HUES64 (cell line): ENCODE measurements around the gene TRIM66.

ENCODE experiments used
- H3K27ac ChIP-seq: 2 replicates; pipeline ENCODE4 v1.7.0; 2013; ENCODE audit warnings: low read depth, low read length, inconsistent platforms
- H3K27me3 ChIP-seq: 2 replicates; pipeline ENCODE4 v1.6.1; 2013; ENCODE audit warnings: mild to moderate bottlenecking, low read length; ENCODE audit not compliant: insufficient read depth
- H3K36me3 ChIP-seq: 2 replicates; pipeline ENCODE4 v1.6.1; 2013; ENCODE audit warnings: mild to moderate bottlenecking, low read length; ENCODE audit not compliant: insufficient read depth
- H3K4me1 ChIP-seq: 2 replicates; pipeline ENCODE4 v1.6.1; 2013; ENCODE audit warnings: mild to moderate bottlenecking, low read length, moderate library complexity; ENCODE audit not compliant: insufficient read depth
- H3K4me3 ChIP-seq: 2 replicates; pipeline ENCODE4 v1.5.1; 2013; ENCODE audit warnings: mild to moderate bottlenecking, low read length, moderate library complexity
- H3K9ac ChIP-seq: 2 replicates; pipeline ENCODE4 v1.6.1; 2013; ENCODE audit warnings: mild to moderate bottlenecking, low read depth, low read length
- H3K9me3 ChIP-seq: 2 replicates; pipeline ENCODE4 v1.6.1; 2013; ENCODE audit warnings: low read depth, low read length; ENCODE audit not compliant: insufficient read depth
- WGBS: fragments of 150-250, 120-280 bp; methylation state at CpG from one replicate; pipeline ENCODE4 v1.1.7; 2013; ENCODE audit warnings: missing lambda C conversion rate; 5-methylcytosine and 5-hydroxymethylcytosine counted together

Gene TRIM66

GRCh38 chr11:8604078-8604723, 78.3 kb downstream of the TRIM66 start:
- Histone ChIP-seq H3K4me1 (no peaks in the 10 kb centered on the region), H3K9me3 (no peaks in the 10 kb centered on the region), H3K36me3 (no peaks in the 10 kb centered on the region), H3K4me3 (no peak overlapping the region), H3K27ac (no peak overlapping the region), H3K27me3 (no peaks in the 10 kb centered on the region), H3K9ac (no peak overlapping the region)
- 40% methylated on average over 9 of the region's 9 CpGs for WGBS

GRCh38 chr11:8603696-8604077, 78.8 kb downstream of the TRIM66 start:
- H3K9ac ChIP-seq = no peak overlapping the region
- H3K9me3 ChIP-seq = no peaks in the 10 kb centered on the region
- no peak overlapping the region for H3K4me3 ChIP-seq
- no peaks in the 10 kb centered on the region for H3K36me3 ChIP-seq
- H3K27me3 ChIP-seq = no peaks in the 10 kb centered on the region
- H3K4me1 ChIP-seq = no peaks in the 10 kb centered on the region
- WGBS = 94% methylated on average over 2 of the region's 2 CpGs
- H3K27ac ChIP-seq = no peak overlapping the region

- 90% methylated on average over 9 of the region's 9 CpGs for WGBS
- no peak overlapping the region for H3K9ac ChIP-seq
- H3K27ac ChIP-seq = no peak overlapping the region
- H3K36me3 ChIP-seq = no peaks in the 10 kb centered on the region
- H3K4me1 ChIP-seq = no peaks in the 10 kb centered on the region; the same call in 1 of the 2 replicates
- no peaks in the 10 kb centered on the region for H3K9me3 ChIP-seq
- no peaks in the 10 kb centered on the region for H3K27me3 ChIP-seq
- no peak overlapping the region for H3K4me3 ChIP-seq
Observed at GRCh38 chr11:8601376-8602133, 80.9 kb downstream of the TRIM66 start.

- no peak overlapping the region for H3K27ac ChIP-seq
- no peak overlapping the region for H3K9ac ChIP-seq
- peaks cover 6% of the 10 kb centered on the region for H3K4me1 ChIP-seq
- 100% methylated on average over 1 of the region's 1 CpG for WGBS
- H3K4me3 ChIP-seq = no peak overlapping the region
- H3K36me3 ChIP-seq = no peaks in the 10 kb centered on the region
- H3K9me3 ChIP-seq = no peaks in the 10 kb centered on the region
- no peaks in the 10 kb centered on the region for H3K27me3 ChIP-seq
Observed at GRCh38 chr11:8598506-8598905, 84.0 kb downstream of the TRIM66 start.

DNA sequence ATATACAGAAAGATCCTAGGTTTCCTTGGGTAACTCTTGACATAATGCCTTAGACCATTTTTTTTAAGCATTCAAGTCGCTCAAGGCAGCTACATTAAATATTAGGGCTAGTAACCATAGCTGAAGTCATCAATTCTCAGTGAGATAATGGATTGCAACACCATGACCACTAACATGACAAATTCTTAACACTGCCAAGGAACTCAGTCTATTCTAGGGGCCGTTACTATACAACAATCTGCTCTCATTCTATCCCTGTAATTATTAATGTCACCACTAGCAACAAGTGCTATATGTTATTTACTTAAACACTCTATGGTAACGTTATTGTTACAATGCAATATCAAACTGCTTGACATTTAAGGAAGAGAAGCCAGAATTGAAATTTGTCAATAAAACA, 85.3 kb downstream of the TRIM66 start:
- Histone ChIP-seq H3K36me3 (no peaks in the 10 kb centered on the region), H3K27ac (no peak overlapping the region), H3K9ac (no peak overlapping the region), H3K4me1 (peaks cover 9% of the 10 kb centered on the region), H3K27me3 (no peaks in the 10 kb centered on the region), H3K4me3 (no peak overlapping the region), H3K9me3 (no peaks in the 10 kb centered on the region)
- 83% methylated on average over 3 of the region's 3 CpGs for WGBS

DNA sequence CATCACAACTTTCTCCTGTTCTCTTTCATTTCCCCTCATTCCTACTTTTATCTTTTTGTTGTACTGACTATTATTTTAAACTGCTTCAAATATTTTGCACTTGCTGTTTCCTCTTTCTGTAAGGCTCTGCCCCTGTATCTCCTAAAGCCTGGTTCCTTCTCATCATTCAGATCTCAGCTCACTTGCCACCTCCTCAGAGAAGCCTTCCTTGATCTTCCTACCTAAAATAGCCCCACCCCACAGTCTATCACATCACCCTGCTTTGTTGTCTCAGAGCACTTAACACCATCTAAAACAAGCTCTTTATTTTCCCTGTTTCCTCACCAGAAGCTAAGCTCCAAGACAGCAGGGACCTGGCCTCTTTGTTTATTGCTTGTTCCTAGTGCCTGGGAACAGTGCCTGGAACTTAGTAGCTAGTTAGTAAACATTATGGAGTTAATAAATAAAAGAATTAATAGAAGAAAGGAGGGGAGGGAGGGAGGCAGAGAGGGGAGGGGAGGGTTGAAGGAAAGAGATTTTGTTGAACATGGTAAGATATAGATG, 85.9 kb downstream of the TRIM66 start:
- Histone ChIP-seq H3K4me3 (no peak overlapping the region), H3K4me1 (peaks cover 9% of the 10 kb centered on the region), H3K27ac (no peak overlapping the region), H3K9ac (no peak overlapping the region), H3K27me3 (no peaks in the 10 kb centered on the region), H3K36me3 (no peaks in the 10 kb centered on the region), H3K9me3 (no peaks in the 10 kb centered on the region)

DNA sequence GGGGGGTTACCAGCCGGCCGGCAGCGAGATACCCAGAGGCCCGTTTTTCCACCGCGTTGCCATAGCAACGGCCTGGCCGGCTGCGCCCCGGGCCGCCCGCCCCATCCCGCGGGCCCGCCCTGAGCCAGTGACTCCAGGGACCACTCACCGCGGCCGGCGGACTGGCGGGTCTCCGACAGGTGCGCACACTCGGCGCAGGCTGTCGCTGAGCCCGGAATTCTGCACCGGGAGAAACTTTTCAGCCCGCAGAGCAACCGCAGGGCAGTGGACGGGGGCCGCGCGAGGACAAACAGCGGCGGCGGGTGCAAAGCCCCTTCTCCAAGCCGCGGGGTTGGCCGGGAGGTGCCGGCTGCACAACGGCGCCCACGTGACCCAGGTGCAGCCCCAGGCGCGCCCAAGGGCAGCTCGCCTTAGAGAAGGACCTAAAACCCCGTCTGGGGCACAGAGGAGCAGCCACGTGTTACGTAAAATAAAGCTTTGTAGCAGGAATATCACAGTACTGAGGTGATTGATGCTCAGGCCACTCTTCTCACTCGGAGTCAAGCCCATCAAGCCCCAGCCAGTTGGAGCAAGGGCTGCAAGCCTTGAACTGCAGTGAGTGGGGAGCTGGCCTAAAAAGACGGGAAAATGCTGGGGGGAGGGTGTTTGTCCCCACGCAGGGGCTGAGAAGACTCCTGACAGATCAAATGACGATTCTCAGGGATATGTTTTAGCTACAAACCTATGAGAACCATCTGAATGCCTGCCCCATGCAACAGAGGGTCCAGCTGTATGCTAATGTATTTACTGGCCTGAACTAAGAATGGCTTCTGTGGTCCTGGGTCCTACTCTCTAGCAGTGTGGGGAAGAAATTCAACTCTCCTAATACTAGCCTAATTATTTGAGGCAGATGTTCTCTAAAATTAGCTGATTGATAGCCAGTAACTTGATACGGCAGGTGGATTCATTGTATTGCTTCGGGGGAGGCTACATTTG, 88.2 kb downstream of the TRIM66 start, which contains the start of gene STK33:
Gene STK33, minus strand, starts transcription at position 294 of the 975 bp plus-strand sequence. CDS start 119,323 bp downstream, outside the sequence.
- peaks cover 9% of the 10 kb centered on the region for H3K4me1 ChIP-seq
- peak within 1 kb of the TSS; percentile 88 for H3K4me3 ChIP-seq
- H3K9ac ChIP-seq = peak within 1 kb of the TSS; percentile 91
- H3K27ac ChIP-seq = peak within 1 kb of the TSS; percentile 54; the same call in 1 of the 2 replicates
- H3K9me3 ChIP-seq = no peaks in the 10 kb centered on the region
- no peaks in the 10 kb centered on the region for H3K36me3 ChIP-seq
- 5% methylated on average over 55 of the region's 55 CpGs for WGBS
- H3K27me3 ChIP-seq = no peaks in the 10 kb centered on the region

DNA sequence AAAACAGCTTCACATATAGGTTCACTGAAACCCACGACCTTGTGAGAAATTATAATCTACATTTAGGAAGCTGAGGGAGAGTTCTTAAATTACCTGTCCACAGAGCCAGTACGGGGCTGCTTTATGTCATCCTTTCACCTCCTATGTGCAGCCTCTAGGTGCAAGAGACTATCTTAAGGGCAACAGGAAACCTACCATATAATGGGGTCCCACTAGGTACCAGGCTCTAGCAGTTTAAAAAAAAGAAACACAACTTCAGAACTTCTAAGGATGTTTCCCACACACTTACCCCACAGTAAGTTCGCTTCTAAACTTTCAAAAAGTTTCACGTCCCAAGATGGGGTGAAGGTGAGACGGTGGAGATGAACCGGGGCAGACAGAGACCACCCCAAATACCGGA, 89.0 kb downstream of the TRIM66 start:
- H3K9ac ChIP-seq = peak overlapping the region; percentile 91
- no peak overlapping the region for H3K27ac ChIP-seq
- H3K27me3 ChIP-seq = no peaks in the 10 kb centered on the region
- peaks cover 9% of the 10 kb centered on the region for H3K4me1 ChIP-seq
- H3K36me3 ChIP-seq = no peaks in the 10 kb centered on the region
- H3K4me3 ChIP-seq = peak overlapping the region; percentile 88
- no peaks in the 10 kb centered on the region for H3K9me3 ChIP-seq
- WGBS = 16% methylated on average over 7 of the region's 7 CpGs

- peaks cover 8% of the 10 kb centered on the region; the same call in 1 of the 2 replicates for H3K4me1 ChIP-seq
- no peaks in the 10 kb centered on the region for H3K27me3 ChIP-seq
- no peaks in the 10 kb centered on the region for H3K9me3 ChIP-seq
- peak overlapping the region; percentile 19; the same call in 1 of the 2 replicates for H3K27ac ChIP-seq
- H3K36me3 ChIP-seq = no peaks in the 10 kb centered on the region
- H3K4me3 ChIP-seq = no peak overlapping the region
- no peak overlapping the region for H3K9ac ChIP-seq
Observed at GRCh38 chr11:8587915-8588314, 94.5 kb downstream of the TRIM66 start.

GRCh38 chr11:8586805-8587204, 95.7 kb downstream of the TRIM66 start:
- no peak overlapping the region for H3K27ac ChIP-seq
- H3K4me3 ChIP-seq = no peak overlapping the region
- WGBS = 84% methylated on average over 2 of the region's 2 CpGs
- peaks cover 8% of the 10 kb centered on the region; the same call in 1 of the 2 replicates for H3K4me1 ChIP-seq
- H3K36me3 ChIP-seq = no peaks in the 10 kb centered on the region
- H3K9me3 ChIP-seq = no peaks in the 10 kb centered on the region
- H3K9ac ChIP-seq = no peak overlapping the region
- H3K27me3 ChIP-seq = no peaks in the 10 kb centered on the region
